Osteocyte (in vitro differentiated cells): ENCODE results near the gene NPB. TPM values are rescaled to one million over a fixed set of nuclear protein-coding genes. Genes with fewer than 3 reads are reported as not detected.
"Not testable (repeated sequence)": the region's sequence is repeated elsewhere in the genome, so short reads cannot be mapped to it uniquely, and the experiment has no call there.

Experiments
- DNase-seq: peaks from one replicate; pipeline ENCODE4 v3.0.0; 2021; ENCODE audit warnings: mixed read lengths; ENCODE audit not compliant: unreplicated experiment; ENCODE audit errors: extremely low spot score
- H3K27ac Mint-ChIP-seq: one replicate; pipeline ENCODE4 v1.8.0; 2021; ENCODE audit warnings: mild to moderate bottlenecking, mixed read lengths; ENCODE audit not compliant: unreplicated experiment
- H3K27me3 Mint-ChIP-seq: one replicate; pipeline ENCODE4 v1.8.0; 2021; ENCODE audit warnings: mixed read lengths; ENCODE audit not compliant: unreplicated experiment
- H3K36me3 Mint-ChIP-seq: one replicate; pipeline ENCODE4 v1.8.0; 2021; ENCODE audit warnings: mixed read lengths; ENCODE audit not compliant: unreplicated experiment
- H3K4me1 Mint-ChIP-seq: one replicate; pipeline ENCODE4 v1.8.0; 2021; ENCODE audit warnings: mixed read lengths; ENCODE audit not compliant: unreplicated experiment
- H3K4me3 Mint-ChIP-seq: one replicate; pipeline ENCODE4 v1.8.0; 2021; ENCODE audit warnings: mild to moderate bottlenecking, moderate library complexity, mixed read lengths; ENCODE audit not compliant: unreplicated experiment
- H3K9me3 Mint-ChIP-seq: one replicate; pipeline ENCODE4 v1.8.0; 2021; ENCODE audit warnings: mixed read lengths; ENCODE audit not compliant: unreplicated experiment
- total RNA-seq: library from RNA; stranded (reverse); gene quantifications from 2 replicates; pipeline ENCODE4 v1.2.1, GENCODE V29; 2021
- TF ChIP-seq, protein P1 (sequence below): fragments of 200-600 bp; sonication (generic); IDR thresholded peaks from 2 replicates; pipeline ENCODE4 v1.5.0; 2021; ENCODE audit warnings: antibody characterized with exemption, mild to moderate bottlenecking, moderate library complexity

The NPB gene
- total RNA-seq, 1 donor from 2014 or later, result 0.56 TPM

DNA sequence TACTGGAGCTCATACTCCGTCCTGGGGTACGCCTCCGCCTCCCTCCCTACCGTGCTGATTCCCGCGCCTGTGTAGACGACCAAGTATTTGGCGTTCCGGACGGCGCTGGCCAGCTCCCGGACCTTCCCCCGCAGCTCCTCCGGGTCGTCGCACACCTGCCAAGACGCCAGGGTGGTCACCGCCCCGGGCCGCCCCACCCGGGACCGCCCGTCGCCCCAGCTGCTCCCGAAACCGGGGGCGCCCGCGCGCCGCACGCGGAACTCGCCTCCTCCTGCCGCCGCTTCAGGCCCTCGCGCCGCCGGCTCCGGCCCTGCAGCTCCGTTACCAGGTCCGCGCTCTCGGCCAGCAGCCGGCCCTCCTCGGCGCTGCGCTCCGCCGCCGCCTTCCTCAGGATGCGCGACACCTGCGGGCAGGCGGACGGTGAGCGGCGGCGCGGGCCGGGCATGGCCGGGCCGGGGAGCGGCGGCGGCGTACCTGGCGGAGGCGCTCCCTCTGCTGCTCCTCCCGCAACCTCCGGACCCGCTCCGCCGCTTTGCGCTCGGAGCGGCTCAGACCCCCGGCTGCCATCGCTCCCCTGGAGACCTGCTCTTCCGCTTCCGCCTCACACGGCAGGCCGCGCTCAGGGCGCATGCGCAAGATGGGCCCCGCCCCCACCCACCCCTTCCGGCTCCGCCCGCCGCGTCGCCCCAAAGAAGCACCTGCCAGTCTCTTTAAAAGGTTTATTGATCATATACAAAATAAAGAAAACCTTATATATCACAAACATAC is 15.7 kb downstream of the NPB start, which contains the start of gene SIRT7:
SIRT7 (minus strand) TSS at position 612 of the 768 bp plus-strand sequence; CDS start at position 567, 45 bp downstream.
- Mint-ChIP-seq H3K4me3 (peak within 1 kb of the TSS; percentile 80), H3K9me3 (no peaks in the 10 kb centered on the region), H3K27ac (peak within 1 kb of the TSS; percentile 60), H3K27me3 (no peaks in the 10 kb centered on the region), H3K36me3 (peaks cover 14% of the 10 kb centered on the region), H3K4me1 (peaks cover 13% of the 10 kb centered on the region)
- DNase-seq, result peak; percentile 92
- TF ChIP-seq, protein P1, sequence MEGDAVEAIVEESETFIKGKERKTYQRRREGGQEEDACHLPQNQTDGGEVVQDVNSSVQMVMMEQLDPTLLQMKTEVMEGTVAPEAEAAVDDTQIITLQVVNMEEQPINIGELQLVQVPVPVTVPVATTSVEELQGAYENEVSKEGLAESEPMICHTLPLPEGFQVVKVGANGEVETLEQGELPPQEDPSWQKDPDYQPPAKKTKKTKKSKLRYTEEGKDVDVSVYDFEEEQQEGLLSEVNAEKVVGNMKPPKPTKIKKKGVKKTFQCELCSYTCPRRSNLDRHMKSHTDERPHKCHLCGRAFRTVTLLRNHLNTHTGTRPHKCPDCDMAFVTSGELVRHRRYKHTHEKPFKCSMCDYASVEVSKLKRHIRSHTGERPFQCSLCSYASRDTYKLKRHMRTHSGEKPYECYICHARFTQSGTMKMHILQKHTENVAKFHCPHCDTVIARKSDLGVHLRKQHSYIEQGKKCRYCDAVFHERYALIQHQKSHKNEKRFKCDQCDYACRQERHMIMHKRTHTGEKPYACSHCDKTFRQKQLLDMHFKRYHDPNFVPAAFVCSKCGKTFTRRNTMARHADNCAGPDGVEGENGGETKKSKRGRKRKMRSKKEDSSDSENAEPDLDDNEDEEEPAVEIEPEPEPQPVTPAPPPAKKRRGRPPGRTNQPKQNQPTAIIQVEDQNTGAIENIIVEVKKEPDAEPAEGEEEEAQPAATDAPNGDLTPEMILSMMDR, result no peak

DNA sequence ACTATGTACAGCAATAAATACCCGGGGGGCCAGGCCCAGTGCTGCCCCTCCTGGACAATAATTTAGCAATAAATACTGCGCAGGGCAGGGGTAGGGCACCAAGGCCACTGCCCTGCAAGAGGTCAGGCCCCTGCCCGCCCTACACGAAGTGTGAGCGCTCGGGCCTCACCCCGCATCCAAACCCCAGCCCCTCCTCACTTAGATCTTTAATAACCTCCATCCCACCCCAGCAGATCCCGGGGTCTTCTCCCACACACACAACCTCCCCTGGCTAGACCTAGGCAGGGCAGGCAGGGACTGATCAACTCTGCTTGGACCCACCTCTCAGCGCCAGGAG is 16.3 kb downstream of the NPB start:
- H3K9me3 Mint-ChIP-seq, H3K27me3 Mint-ChIP-seq, H3K36me3 Mint-ChIP-seq, DNase-seq: not testable (repeated sequence)
- Mint-ChIP-seq H3K27ac (peak overlapping the region; percentile 60), H3K4me3 (peak overlapping the region; percentile 80), H3K4me1 (peaks cover 17% of the 10 kb centered on the region)
- TF ChIP-seq, protein P1, result peak; percentile 21

GRCh38 chr17:81918832-81919545 is 17.0 kb downstream of the NPB start:
- peaks cover 7% of the 10 kb centered on the region for H3K36me3 Mint-ChIP-seq
- H3K27ac Mint-ChIP-seq, result peak overlapping the region; percentile 44
- H3K4me3 Mint-ChIP-seq, result no peak overlapping the region
- TF ChIP-seq, protein P1, result no peak
- H3K4me1 Mint-ChIP-seq, result peaks cover 21% of the 10 kb centered on the region
- H3K27me3 Mint-ChIP-seq, result no peaks in the 10 kb centered on the region
- no peaks in the 10 kb centered on the region for H3K9me3 Mint-ChIP-seq
- no peak for DNase-seq

DNA sequence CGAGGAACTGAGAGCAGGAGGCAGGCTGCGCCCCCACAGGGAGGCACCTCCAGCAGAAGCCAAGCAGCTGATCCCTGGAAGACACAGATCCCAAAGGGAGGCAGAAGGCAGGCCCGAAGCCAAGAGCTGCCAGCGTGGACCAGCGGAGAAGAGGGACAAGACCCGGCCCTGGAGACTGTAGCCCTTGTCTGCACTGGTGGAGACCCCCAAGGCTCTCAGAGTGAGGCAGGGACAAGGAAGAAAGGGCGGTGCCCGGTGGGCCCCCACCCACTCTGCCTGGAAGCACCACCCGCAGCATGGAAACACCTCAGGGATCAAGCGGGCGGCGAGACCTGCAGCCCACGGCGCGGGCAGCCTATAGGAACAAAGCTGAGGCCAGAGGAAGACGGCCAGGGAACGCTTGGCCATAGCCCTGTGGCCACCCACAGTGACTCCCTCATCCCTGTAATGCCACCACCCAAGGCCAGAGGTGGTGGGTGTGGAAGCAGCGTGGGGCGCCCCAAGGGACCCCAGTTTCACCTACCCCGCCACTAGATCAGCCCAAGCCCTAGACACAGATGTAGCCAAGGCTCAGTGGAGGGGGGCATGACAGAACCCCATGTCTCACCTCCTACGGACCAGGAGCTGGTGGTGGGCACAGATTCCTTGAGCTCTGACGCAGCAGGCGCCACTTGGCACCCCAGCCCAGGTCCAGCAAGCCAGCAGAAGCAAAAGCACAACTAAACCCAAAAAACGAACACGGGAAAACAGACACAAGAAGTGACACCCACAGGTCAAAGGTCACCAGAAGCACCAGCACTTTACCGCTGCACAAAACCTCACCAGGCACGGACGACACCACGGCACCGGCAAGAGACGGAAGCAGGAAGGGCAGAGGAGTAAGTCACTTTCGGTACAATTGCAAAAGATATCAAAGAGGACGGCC is 18.8 kb downstream of the NPB start:
- no peaks in the 10 kb centered on the region for H3K9me3 Mint-ChIP-seq
- no peaks in the 10 kb centered on the region for H3K27me3 Mint-ChIP-seq
- peaks cover 35% of the 10 kb centered on the region for H3K4me1 Mint-ChIP-seq
- peaks cover 4% of the 10 kb centered on the region for H3K36me3 Mint-ChIP-seq
- no peak overlapping the region for H3K4me3 Mint-ChIP-seq
- TF ChIP-seq, protein P1, result no peak
- DNase-seq, result no peak
- H3K27ac Mint-ChIP-seq, result peak overlapping the region; percentile 11
